Measurements from ENCODE around the gene LRRC40. TPM values are rescaled to one million over a fixed set of nuclear protein-coding genes. Genes with fewer than 3 reads are reported as not detected.
"Not testable (repeated sequence)": the region's sequence is repeated elsewhere in the genome, so short reads cannot be mapped to it uniquely, and the experiment has no call there.

Gene LRRC40
- total RNA-seq, 2 donors from 2014 or later: 26.8 to 29.2 TPM

- no peaks in the 10 kb centered on the region for H3K36me3 Mint-ChIP-seq (ENCODE audit: low read depth)
- no peaks in the 10 kb centered on the region for H3K27me3 Mint-ChIP-seq (ENCODE audit: insufficient read depth)
- no peak for TF ChIP-seq CTCF (conservative IDR thresholded peaks at IDR 0.05)
- Histone ChIP-seq H3K36me3 (ENCODE audit: control insufficient read depth, insufficient read depth, low read length) (no peaks in the 10 kb centered on the region), H3K27ac (ENCODE audit: low read depth, low read length) (no peak overlapping the region), H3K4me3 (ENCODE audit: low read length) (no peak overlapping the region), H3K9ac (ENCODE audit: extremely low read depth, low read length, poor library complexity, severe bottlenecking) (no peak overlapping the region), H3K4me1 (ENCODE audit: control insufficient read depth, insufficient read depth, low read length) (no peaks in the 10 kb centered on the region), H3K27me3 (ENCODE audit: control insufficient read depth, insufficient read depth, low read length, poor library complexity, severe bottlenecking) (no peaks in the 10 kb centered on the region), H3K9me3 (ENCODE audit: control insufficient read depth, low read length) (peaks cover 5% of the 10 kb centered on the region)
- no peak overlapping the region for H3K4me3 Mint-ChIP-seq
- 88 to 94% methylated on average over 1 to 4 of the region's 4 CpGs for WGBS, 2 experiments (ENCODE audit: insufficient coverage in 1 of 2, insufficient read length in 1 of 2)
- H3K4me1 Mint-ChIP-seq: no peaks in the 10 kb centered on the region
- DNase-seq: no peak
- no peaks in the 10 kb centered on the region for H3K9me3 Mint-ChIP-seq
- H3K27ac Mint-ChIP-seq: no peak overlapping the region
Measured at GRCh38 chr1:70195342-70195741, 10.0 kb downstream of the LRRC40 start.

GRCh38 chr1:70194601-70195000, 10.8 kb downstream of the LRRC40 start:
- TF ChIP-seq CTCF (conservative IDR thresholded peaks at IDR 0.05): no peak
- H3K36me3 Mint-ChIP-seq (ENCODE audit: low read depth): no peaks in the 10 kb centered on the region

GRCh38 chr1:70192446-70192845, 12.9 kb downstream of the LRRC40 start:
- not testable (repeated sequence) for H3K9ac ChIP-seq (ENCODE audit: extremely low read depth, low read length, poor library complexity, severe bottlenecking); H3K27ac ChIP-seq (ENCODE audit: low read depth, low read length); H3K36me3 ChIP-seq (ENCODE audit: control insufficient read depth, insufficient read depth, low read length); H3K4me1 ChIP-seq (ENCODE audit: control insufficient read depth, insufficient read depth, low read length); H3K9me3 Mint-ChIP-seq; H3K4me3 ChIP-seq (ENCODE audit: low read length); H3K27ac Mint-ChIP-seq; H3K4me1 Mint-ChIP-seq; H3K9me3 ChIP-seq (ENCODE audit: control insufficient read depth, low read length); H3K4me3 Mint-ChIP-seq; H3K27me3 ChIP-seq (ENCODE audit: control insufficient read depth, insufficient read depth, low read length, poor library complexity, severe bottlenecking); DNase-seq; H3K36me3 Mint-ChIP-seq (ENCODE audit: low read depth); H3K27me3 Mint-ChIP-seq (ENCODE audit: insufficient read depth)

More at GRCh38 chr1:70194601-70195000, 10.8 kb downstream of the LRRC40 start:
- Mint-ChIP-seq H3K9me3 (no peaks in the 10 kb centered on the region), H3K4me3 (no peak overlapping the region), H3K27me3 (ENCODE audit: insufficient read depth) (no peaks in the 10 kb centered on the region), H3K4me1 (no peaks in the 10 kb centered on the region), H3K27ac (no peak overlapping the region)
- H3K9me3 ChIP-seq (ENCODE audit: control insufficient read depth, low read length): peaks cover 5% of the 10 kb centered on the region
- H3K9ac ChIP-seq (ENCODE audit: extremely low read depth, low read length, poor library complexity, severe bottlenecking): no peak overlapping the region
- H3K27me3 ChIP-seq (ENCODE audit: control insufficient read depth, insufficient read depth, low read length, poor library complexity, severe bottlenecking): no peaks in the 10 kb centered on the region
- H3K27ac ChIP-seq (ENCODE audit: low read depth, low read length): no peak overlapping the region
- no peak for DNase-seq
- no peak overlapping the region for H3K4me3 ChIP-seq (ENCODE audit: low read length)
- H3K4me1 ChIP-seq (ENCODE audit: control insufficient read depth, insufficient read depth, low read length): no peaks in the 10 kb centered on the region
- H3K36me3 ChIP-seq (ENCODE audit: control insufficient read depth, insufficient read depth, low read length): no peaks in the 10 kb centered on the region

GRCh38 chr1:70190180-70190579, 15.2 kb downstream of the LRRC40 start:
- Mint-ChIP-seq H3K4me3 (no peak overlapping the region), H3K36me3 (ENCODE audit: low read depth) (peaks cover 3% of the 10 kb centered on the region), H3K27ac (no peak overlapping the region), H3K27me3 (ENCODE audit: insufficient read depth) (no peaks in the 10 kb centered on the region), H3K9me3 (no peaks in the 10 kb centered on the region), H3K4me1 (no peaks in the 10 kb centered on the region)
- no peak for DNase-seq
- Histone ChIP-seq H3K36me3 (ENCODE audit: control insufficient read depth, insufficient read depth, low read length) (peaks cover 4% of the 10 kb centered on the region), H3K4me1 (ENCODE audit: control insufficient read depth, insufficient read depth, low read length) (no peaks in the 10 kb centered on the region), H3K9ac (ENCODE audit: extremely low read depth, low read length, poor library complexity, severe bottlenecking) (no peak overlapping the region), H3K9me3 (ENCODE audit: control insufficient read depth, low read length) (peaks cover 5% of the 10 kb centered on the region), H3K27ac (ENCODE audit: low read depth, low read length) (no peak overlapping the region), H3K27me3 (ENCODE audit: control insufficient read depth, insufficient read depth, low read length, poor library complexity, severe bottlenecking) (no peaks in the 10 kb centered on the region), H3K4me3 (ENCODE audit: low read length) (no peak overlapping the region)
- no peak for TF ChIP-seq CTCF (conservative IDR thresholded peaks at IDR 0.05)

Measured in endodermal cell (in vitro differentiated cells).